Activated B cell treated with CpG ODN at 0.5 μM for 24 hours (primary cell): ENCODE measurements around the gene IGSF9. TPM values are rescaled to one million over a fixed set of nuclear protein-coding genes. Genes with fewer than 3 reads are reported as not detected.

ENCODE experiments used
- ATAC-seq: fragments of 200-7000 bp; cut with Tn5 transposase; one replicate; pipeline ENCODE4 v1.10.0; 2021; ENCODE audit warnings: low read depth, mild to moderate bottlenecking, moderate library complexity
- CTCF ChIA-PET: fragments of 350-600 bp; sonication (Branson Sonifier 250); formaldehyde crosslinking; loops from one replicate; lab custom pipeline; 2021; ENCODE audit warnings: antibody characterized with exemption; lab: Charles Lee
- POLR2A ChIA-PET: fragments of 350-600 bp; sonication (Branson Sonifier 250); formaldehyde crosslinking; loops from one replicate; lab custom pipeline; 2021; ENCODE audit warnings: antibody characterized with exemption; lab: Charles Lee
- DNase-seq: peaks from one replicate; pipeline ENCODE4 v3.0.0; 2022
- H3K27ac Mint-ChIP-seq: one replicate; pipeline ENCODE4 v1.8.0; 2020; ENCODE audit warnings: mixed read lengths
- H3K27me3 Mint-ChIP-seq: one replicate; pipeline ENCODE4 v1.8.0; 2021; ENCODE audit warnings: mixed read lengths
- H3K36me3 Mint-ChIP-seq: one replicate; pipeline ENCODE4 v1.8.0; 2021; ENCODE audit warnings: low read depth, mixed read lengths
- H3K4me1 Mint-ChIP-seq: one replicate; pipeline ENCODE4 v1.8.0; 2021; ENCODE audit warnings: mixed read lengths
- H3K4me3 Mint-ChIP-seq: one replicate; pipeline ENCODE4 v1.8.0; 2020; ENCODE audit warnings: mild to moderate bottlenecking, mixed read lengths
- H3K9me3 Mint-ChIP-seq: one replicate; pipeline ENCODE4 v1.8.0; 2020; ENCODE audit warnings: mixed read lengths
- intact Hi-C: fragments of 100-400 bp; cut with micrococcal nuclease; formaldehyde crosslinking; loops from one replicate; pipeline ENCODE4 v1.15.1; 2024
- total RNA-seq: library from RNA; stranded (reverse); gene quantifications from 2 replicates; pipeline ENCODE4 v1.2.3, GENCODE V29; 2022
- TF ChIP-seq, protein P1 (sequence below): fragments of 200-600 bp; IDR thresholded peaks from one replicate; pipeline ENCODE4 v1.8.0; 2022; ENCODE audit warnings: antibody characterized with exemption, mild to moderate bottlenecking

IGSF9 gene
- total RNA-seq, 1 donor from 2014 or later, result not detected

DNA sequence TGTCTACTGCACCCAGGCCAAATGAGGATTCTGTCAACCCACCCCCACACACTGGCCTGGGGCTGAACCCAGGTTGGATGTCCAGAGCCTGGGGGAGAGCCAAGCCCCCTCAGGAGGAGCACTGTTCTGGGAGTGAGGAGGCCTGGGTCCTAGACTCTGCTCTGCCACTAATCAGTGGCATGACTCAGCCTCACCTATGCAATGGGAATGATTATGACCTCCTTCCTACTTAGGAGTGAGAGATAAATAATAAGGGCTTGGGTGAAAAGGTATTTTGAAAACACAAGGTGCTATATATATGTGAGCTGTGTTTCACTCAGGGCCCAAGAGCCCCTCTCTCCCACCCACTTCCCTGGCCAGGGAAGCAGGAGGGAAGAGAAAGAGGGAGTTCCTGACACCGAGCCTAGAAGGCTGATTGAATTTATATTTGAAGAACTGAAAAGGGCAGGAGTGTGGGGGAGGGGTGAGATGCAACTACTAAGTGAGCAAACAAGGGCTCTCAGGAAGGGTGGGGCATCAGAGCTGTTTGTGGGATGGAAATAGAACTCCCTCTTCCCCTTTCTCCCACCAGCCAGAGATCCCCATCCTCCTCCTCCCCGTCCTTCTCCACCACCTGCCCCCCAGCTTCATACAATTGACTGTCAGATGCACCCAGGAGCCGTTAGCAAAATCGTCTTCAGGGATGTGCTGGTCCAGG is 8.2 kb downstream of the IGSF9 start:
- no peak for ATAC-seq
- DNase-seq, result no peak
- Mint-ChIP-seq H3K27me3 (peaks cover 4% of the 10 kb centered on the region), H3K27ac (no peak overlapping the region), H3K4me3 (peak overlapping the region; percentile 37), H3K4me1 (peaks cover 45% of the 10 kb centered on the region), H3K9me3 (no peaks in the 10 kb centered on the region), H3K36me3 (no peaks in the 10 kb centered on the region)
- intact Hi-C loops, result loop anchor here (2.0 kb wide), 2 partner anchors 16 to 138 kb away; no protein-coding TSS in a partner anchor
- TF ChIP-seq, protein P1, sequence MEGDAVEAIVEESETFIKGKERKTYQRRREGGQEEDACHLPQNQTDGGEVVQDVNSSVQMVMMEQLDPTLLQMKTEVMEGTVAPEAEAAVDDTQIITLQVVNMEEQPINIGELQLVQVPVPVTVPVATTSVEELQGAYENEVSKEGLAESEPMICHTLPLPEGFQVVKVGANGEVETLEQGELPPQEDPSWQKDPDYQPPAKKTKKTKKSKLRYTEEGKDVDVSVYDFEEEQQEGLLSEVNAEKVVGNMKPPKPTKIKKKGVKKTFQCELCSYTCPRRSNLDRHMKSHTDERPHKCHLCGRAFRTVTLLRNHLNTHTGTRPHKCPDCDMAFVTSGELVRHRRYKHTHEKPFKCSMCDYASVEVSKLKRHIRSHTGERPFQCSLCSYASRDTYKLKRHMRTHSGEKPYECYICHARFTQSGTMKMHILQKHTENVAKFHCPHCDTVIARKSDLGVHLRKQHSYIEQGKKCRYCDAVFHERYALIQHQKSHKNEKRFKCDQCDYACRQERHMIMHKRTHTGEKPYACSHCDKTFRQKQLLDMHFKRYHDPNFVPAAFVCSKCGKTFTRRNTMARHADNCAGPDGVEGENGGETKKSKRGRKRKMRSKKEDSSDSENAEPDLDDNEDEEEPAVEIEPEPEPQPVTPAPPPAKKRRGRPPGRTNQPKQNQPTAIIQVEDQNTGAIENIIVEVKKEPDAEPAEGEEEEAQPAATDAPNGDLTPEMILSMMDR, result no peak
- ChIA-PET POLR2A (interaction anchor here (0.8 to 1.5 kb wide), 2 partner anchors 12 to 14 kb away, joined by 3 to 4 read pairs; no protein-coding TSS in a partner anchor), CTCF (interaction anchor here (1.0 to 7.6 kb wide), 4 partner anchors 28 to 148 kb away, joined by 3 to 76 read pairs (median 4); no protein-coding TSS in a partner anchor)

DNA sequence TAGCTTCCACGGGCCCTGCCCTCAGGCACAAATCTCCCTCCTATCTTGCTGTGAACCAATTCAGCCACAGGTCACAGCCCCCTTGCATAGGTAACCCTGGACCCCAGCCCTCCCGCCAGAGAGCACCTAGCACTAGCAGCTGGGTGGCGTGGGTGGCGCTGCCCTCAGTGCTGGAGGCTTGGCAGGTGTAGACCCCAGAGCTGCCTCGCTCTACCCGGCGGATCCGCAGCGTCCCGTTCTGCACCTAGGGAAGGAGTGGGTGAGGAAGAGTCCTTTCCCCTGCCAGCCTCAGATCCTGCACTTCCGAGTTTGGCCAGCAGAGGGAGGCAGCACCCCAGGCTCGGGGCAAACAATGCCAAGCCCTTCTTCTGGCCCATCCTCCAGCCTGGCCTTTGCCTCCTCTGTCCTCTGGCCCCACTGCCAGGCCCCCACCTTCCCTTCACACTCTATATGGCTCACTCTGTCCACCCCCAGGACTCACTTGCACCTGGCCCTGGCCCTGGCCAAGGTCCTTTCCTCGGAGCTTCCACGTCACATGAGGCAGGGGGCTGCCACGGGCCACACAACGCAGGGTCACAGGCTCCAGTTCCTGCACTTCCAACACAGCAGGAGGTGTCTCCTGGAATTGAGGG is 9.0 kb downstream of the IGSF9 start:
- ChIA-PET POLR2A (interaction anchor here (0.8 to 1.5 kb wide), 2 partner anchors 12 to 13 kb away, joined by 3 to 4 read pairs; no protein-coding TSS in a partner anchor), CTCF (interaction anchor here (1.6 to 7.6 kb wide), 2 partner anchors 29 to 70 kb away, joined by 3 to 76 read pairs; no protein-coding TSS in a partner anchor)

DNA sequence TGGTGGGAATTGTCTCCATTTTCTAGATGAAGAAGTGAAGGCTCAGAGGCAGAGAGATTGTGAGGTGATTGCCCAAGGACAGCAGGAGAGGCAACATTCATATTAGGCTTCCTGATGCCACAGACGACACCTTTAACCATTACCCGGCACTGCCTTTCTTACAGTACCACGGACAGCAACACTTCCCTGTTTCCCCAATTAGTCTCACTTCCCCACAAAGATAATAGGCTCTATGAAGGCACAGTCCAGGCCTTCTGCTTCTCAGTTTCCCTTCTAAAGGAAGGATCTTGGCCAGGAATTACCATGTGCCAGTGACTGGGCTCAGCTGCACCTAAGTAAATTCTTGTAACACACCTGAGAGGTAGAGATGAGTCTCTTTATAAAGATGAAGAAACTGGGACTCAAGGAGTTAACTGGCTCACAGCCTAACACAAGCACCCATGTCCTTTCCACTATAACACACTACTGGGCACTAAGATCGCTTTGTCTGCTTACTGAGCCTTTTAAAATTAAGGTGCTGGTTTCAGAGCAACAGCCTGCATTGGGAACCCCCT is 9.6 kb downstream of the IGSF9 start:
- ChIA-PET CTCF (interaction anchor here (0.7 to 7.6 kb wide), 4 partner anchors 10 to 74 kb away, joined by 3 to 76 read pairs (median 4); no protein-coding TSS in a partner anchor), POLR2A (interaction anchor here (1.5 kb wide), 1 partner anchor 13 kb away, joined by 4 read pairs; no protein-coding TSS in a partner anchor)
- Mint-ChIP-seq H3K4me3 (no peak overlapping the region), H3K27ac (no peak overlapping the region), H3K9me3 (no peaks in the 10 kb centered on the region), H3K27me3 (peaks cover 4% of the 10 kb centered on the region), H3K36me3 (no peaks in the 10 kb centered on the region), H3K4me1 (peaks cover 47% of the 10 kb centered on the region)
- intact Hi-C loops, result loop anchor here (1.0 to 2.0 kb wide), 5 partner anchors 15 to 441 kb away; no protein-coding TSS in a partner anchor
- no peak for ATAC-seq
- no peak for DNase-seq
- TF ChIP-seq, protein P1, result no peak

More for the DNA sequence above, 9.0 kb downstream of the IGSF9 start:
- ATAC-seq (peak; percentile 89), DNase-seq (peak; percentile 86)
- H3K27ac Mint-ChIP-seq, result no peak overlapping the region
- no peaks in the 10 kb centered on the region for H3K9me3 Mint-ChIP-seq
- H3K4me3 Mint-ChIP-seq, result peak overlapping the region; percentile 25
- H3K27me3 Mint-ChIP-seq, result peaks cover 4% of the 10 kb centered on the region
- no peaks in the 10 kb centered on the region for H3K36me3 Mint-ChIP-seq
- H3K4me1 Mint-ChIP-seq, result peaks cover 47% of the 10 kb centered on the region
- intact Hi-C loops, result loop anchor here (1.0 to 2.0 kb wide), 5 partner anchors 16 to 440 kb away; no protein-coding TSS in a partner anchor
- TF ChIP-seq, protein P1, result peak; percentile 91

DNA sequence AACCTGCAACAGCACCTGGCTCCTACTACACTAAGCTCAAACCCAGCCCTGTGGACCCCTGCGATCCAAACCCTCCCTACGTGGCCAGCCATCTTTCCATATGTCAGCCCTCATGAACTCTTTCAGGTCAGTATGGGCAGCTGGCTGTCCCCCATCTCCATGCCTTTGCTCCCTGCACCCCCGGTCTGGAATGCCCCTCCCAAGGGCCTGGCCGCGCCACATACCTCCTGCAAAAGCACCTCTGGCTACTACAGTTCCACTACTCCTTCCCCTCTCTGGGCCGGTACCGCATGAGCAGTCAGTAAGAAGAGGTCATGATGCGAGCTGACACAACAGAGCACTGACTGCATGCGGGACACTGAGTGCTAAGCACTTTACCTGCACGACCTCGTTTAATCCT is 10.1 kb downstream of the IGSF9 start:
- H3K9me3 Mint-ChIP-seq, result no peaks in the 10 kb centered on the region
- TF ChIP-seq, protein P1, result no peak
- DNase-seq (no peak), ATAC-seq (no peak)
- H3K27me3 Mint-ChIP-seq, result peaks cover 4% of the 10 kb centered on the region
- intact Hi-C loops, result no loop called here
- no peak overlapping the region for H3K27ac Mint-ChIP-seq
- ChIA-PET CTCF (interaction anchor here (0.7 to 7.6 kb wide), 4 partner anchors 9 to 74 kb away, joined by 3 to 76 read pairs (median 4); no protein-coding TSS in a partner anchor), POLR2A (interaction anchor here (3.3 kb wide), 1 partner anchor 11 kb away, joined by 16 read pairs; the partner anchor contains the start of gene TAGLN2)
- H3K4me1 Mint-ChIP-seq, result peaks cover 46% of the 10 kb centered on the region
- H3K36me3 Mint-ChIP-seq, result no peaks in the 10 kb centered on the region
- no peak overlapping the region for H3K4me3 Mint-ChIP-seq
